Mesendoderm (in vitro differentiated cells): ENCODE results near the gene METTL21C.

Source experiments
- DNase-seq: peaks from one replicate; pipeline ENCODE4 v3.0.0; 2013
- H2AK5ac ChIP-seq: 2 replicates; pipeline ENCODE4 v1.6.1; 2013; ENCODE audit warnings: low read length, inconsistent platforms
- H2BK120ac ChIP-seq: 2 replicates; pipeline ENCODE4 v1.6.1; 2013; ENCODE audit warnings: low read depth, mild to moderate bottlenecking, low read length, moderate library complexity, mixed read lengths
- H2BK15ac ChIP-seq: replicated peaks from 2 replicates; pipeline ENCODE4 v1.6.1; 2013; ENCODE audit warnings: low read depth, mild to moderate bottlenecking, moderate library complexity
- H2BK5ac ChIP-seq: 2 replicates; pipeline ENCODE4 v1.6.1; 2013; ENCODE audit warnings: low read length, inconsistent platforms
- H3K18ac ChIP-seq: 2 replicates; pipeline ENCODE4 v1.6.1; 2013; ENCODE audit warnings: mild to moderate bottlenecking, low read length, mixed read lengths
- H3K23ac ChIP-seq: one replicate; pipeline ENCODE4 v1.6.1; 2013; ENCODE audit warnings: low read length
- H3K27ac ChIP-seq: 2 replicates; pipeline ENCODE4 v1.5.1; 2013; ENCODE audit warnings: low read depth, mild to moderate bottlenecking, inconsistent platforms, low read length, moderate library complexity
- H3K27me3 ChIP-seq: 2 replicates; pipeline ENCODE4 v1.6.1; 2013; ENCODE audit warnings: low read length, control low read depth, mild to moderate bottlenecking, inconsistent platforms; ENCODE audit not compliant: insufficient read depth, poor library complexity
- H3K36me3 ChIP-seq: 2 replicates; pipeline ENCODE4 v1.6.1; 2013; ENCODE audit warnings: low read length, inconsistent platforms; ENCODE audit not compliant: control insufficient read depth, insufficient read depth
- H3K4ac ChIP-seq: one replicate; pipeline ENCODE4 v1.6.1; 2013; ENCODE audit warnings: low read depth, mild to moderate bottlenecking, low read length, moderate library complexity
- H3K4me1 ChIP-seq: 2 replicates; pipeline ENCODE4 v1.6.1; 2013; ENCODE audit warnings: low read depth, low read length, inconsistent platforms; ENCODE audit not compliant: control insufficient read depth
- H3K4me2 ChIP-seq: 2 replicates; pipeline ENCODE4 v1.6.1; 2013; ENCODE audit warnings: low read length
- H3K4me3 ChIP-seq: 2 replicates; pipeline ENCODE4 v1.5.1; 2013; ENCODE audit warnings: mild to moderate bottlenecking, low read length
- H3K56ac ChIP-seq: one replicate; pipeline ENCODE4 v1.6.1; 2013; ENCODE audit warnings: low read length
- H3K79me1 ChIP-seq: 2 replicates; pipeline ENCODE4 v1.6.1; 2013; ENCODE audit warnings: low read length, inconsistent platforms
- H3K79me2 ChIP-seq: 2 replicates; pipeline ENCODE4 v1.6.1; 2013; ENCODE audit warnings: mild to moderate bottlenecking, low read length; ENCODE audit not compliant: control insufficient read depth, insufficient read depth
- H3K9ac ChIP-seq: 2 replicates; pipeline ENCODE4 v1.6.1; 2013; ENCODE audit warnings: low read length, inconsistent platforms
- H4K5ac ChIP-seq: one replicate; pipeline ENCODE4 v1.6.1; 2013; ENCODE audit warnings: low read length
- H4K8ac ChIP-seq: one replicate; pipeline ENCODE4 v1.6.1; 2013; ENCODE audit warnings: low read depth, mild to moderate bottlenecking, control low read depth, low read length, moderate library complexity
- WGBS: extraction: QIAGEN DNeasy Blood & Tissue Kit; methylation state at CpG from one replicate; pipeline ENCODE4 v1.1.7; 2013; ENCODE audit warnings: low lambda C conversion rate, missing lambda C conversion rate; ENCODE audit not compliant: insufficient coverage; ENCODE audit errors: extremely low coverage; 5-methylcytosine and 5-hydroxymethylcytosine counted together

METTL21C gene

GRCh38 chr13:102688306-102688973 is 6.4 kb downstream of the METTL21C start:
- H3K4me3 ChIP-seq: no peak overlapping the region
- no peaks in the 10 kb centered on the region for H3K79me2 ChIP-seq
- H4K5ac ChIP-seq: no peak overlapping the region
- DNase-seq: no peak
- H2BK5ac ChIP-seq: no peak overlapping the region
- no peaks in the 10 kb centered on the region for H3K27me3 ChIP-seq
- H3K4ac ChIP-seq: no peak overlapping the region
- peak overlapping the region; percentile 4 for H3K18ac ChIP-seq
- no peak overlapping the region for H3K23ac ChIP-seq
- no peaks in the 10 kb centered on the region for H3K79me1 ChIP-seq
- H3K4me1 ChIP-seq: peaks cover 4% of the 10 kb centered on the region
- no peak overlapping the region for H4K8ac ChIP-seq
- no peak overlapping the region for H3K9ac ChIP-seq
- H3K27ac ChIP-seq: no peak overlapping the region
- no peak overlapping the region for H2AK5ac ChIP-seq
- no CpG with 5 or more reads among the region's 13 CpGs for WGBS
- H3K36me3 ChIP-seq: no peaks in the 10 kb centered on the region
- no peak overlapping the region for H3K4me2 ChIP-seq
- H2BK120ac ChIP-seq: no peak overlapping the region
- H2BK15ac ChIP-seq: no peak overlapping the region
- H3K56ac ChIP-seq: peak overlapping the region; percentile 17

- no peak overlapping the region for H3K27ac ChIP-seq
- H2AK5ac ChIP-seq: no peak overlapping the region
Measured at GRCh38 chr13:102687520-102687919, 7.3 kb downstream of the METTL21C start.

GRCh38 chr13:102686024-102686423 is 8.8 kb downstream of the METTL21C start:
- Histone ChIP-seq H3K18ac (no peak overlapping the region), H3K27ac (no peak overlapping the region), H3K27me3 (no peaks in the 10 kb centered on the region), H3K4me3 (no peak overlapping the region), H2BK120ac (no peak overlapping the region), H3K4me2 (no peak overlapping the region), H2BK15ac (no peak overlapping the region), H4K8ac (no peak overlapping the region), H3K79me1 (no peaks in the 10 kb centered on the region), H3K36me3 (no peaks in the 10 kb centered on the region), H2AK5ac (no peak overlapping the region), H3K4ac (no peak overlapping the region), H3K79me2 (no peaks in the 10 kb centered on the region), H4K5ac (no peak overlapping the region), H3K23ac (no peak overlapping the region), H3K4me1 (peaks cover 2% of the 10 kb centered on the region), H3K9ac (no peak overlapping the region), H3K56ac (no peak overlapping the region), H2BK5ac (no peak overlapping the region)
- no peak for DNase-seq
- no CpG with 5 or more reads among the region's 3 CpGs for WGBS

More at GRCh38 chr13:102687520-102687919, 7.3 kb downstream of the METTL21C start:
- no peak overlapping the region for H2BK5ac ChIP-seq
- H3K23ac ChIP-seq: no peak overlapping the region
- no peaks in the 10 kb centered on the region for H3K79me2 ChIP-seq
- no peak overlapping the region for H3K18ac ChIP-seq
- no peak overlapping the region for H3K4ac ChIP-seq
- no peak overlapping the region for H3K9ac ChIP-seq
- no peak for DNase-seq
- H2BK15ac ChIP-seq: no peak overlapping the region
- H3K4me2 ChIP-seq: no peak overlapping the region
- H4K5ac ChIP-seq: no peak overlapping the region
- H3K56ac ChIP-seq: no peak overlapping the region
- H3K27me3 ChIP-seq: no peaks in the 10 kb centered on the region
- WGBS: no CpG with 5 or more reads among the region's 7 CpGs
- H4K8ac ChIP-seq: no peak overlapping the region
- no peak overlapping the region for H2BK120ac ChIP-seq
- peaks cover 4% of the 10 kb centered on the region for H3K4me1 ChIP-seq
- H3K4me3 ChIP-seq: no peak overlapping the region
- no peaks in the 10 kb centered on the region for H3K36me3 ChIP-seq
- no peaks in the 10 kb centered on the region for H3K79me1 ChIP-seq

- Histone ChIP-seq H3K27me3 (no peaks in the 10 kb centered on the region), H2AK5ac (no peak overlapping the region), H2BK120ac (no peak overlapping the region), H3K79me2 (no peaks in the 10 kb centered on the region), H3K56ac (no peak overlapping the region), H4K5ac (no peak overlapping the region), H2BK5ac (no peak overlapping the region), H3K4me3 (no peak overlapping the region), H3K4me2 (no peak overlapping the region), H3K4me1 (no peaks in the 10 kb centered on the region), H2BK15ac (no peak overlapping the region), H3K23ac (no peak overlapping the region), H3K36me3 (no peaks in the 10 kb centered on the region), H3K18ac (no peak overlapping the region), H3K9ac (no peak overlapping the region), H3K27ac (no peak overlapping the region), H3K4ac (no peak overlapping the region), H3K79me1 (no peaks in the 10 kb centered on the region), H4K8ac (no peak overlapping the region)
- no peak for DNase-seq
- WGBS: no CpG with 5 or more reads among the region's 2 CpGs
Measured at GRCh38 chr13:102683637-102684036, 11.2 kb downstream of the METTL21C start.

GRCh38 chr13:102682727-102683126 is 12.1 kb downstream of the METTL21C start:
- no peaks in the 10 kb centered on the region for H3K79me2 ChIP-seq
- no peak overlapping the region for H3K9ac ChIP-seq
- no peak overlapping the region for H3K4me3 ChIP-seq
- no peaks in the 10 kb centered on the region for H3K36me3 ChIP-seq
- H3K4me1 ChIP-seq: no peaks in the 10 kb centered on the region
- H3K56ac ChIP-seq: no peak overlapping the region
- no peaks in the 10 kb centered on the region for H3K27me3 ChIP-seq
- H3K18ac ChIP-seq: no peak overlapping the region
- no peak overlapping the region for H4K8ac ChIP-seq
- H3K23ac ChIP-seq: no peak overlapping the region
- no peak overlapping the region for H2BK15ac ChIP-seq
- no CpG with 5 or more reads among the region's 3 CpGs for WGBS
- no peak for DNase-seq
- H2BK120ac ChIP-seq: no peak overlapping the region
- H3K4ac ChIP-seq: no peak overlapping the region
- no peak overlapping the region for H2BK5ac ChIP-seq
- no peak overlapping the region for H4K5ac ChIP-seq
- H3K27ac ChIP-seq: no peak overlapping the region
- H3K79me1 ChIP-seq: no peaks in the 10 kb centered on the region
- no peak overlapping the region for H2AK5ac ChIP-seq
- H3K4me2 ChIP-seq: no peak overlapping the region

GRCh38 chr13:102682211-102682610 is 12.6 kb downstream of the METTL21C start:
- H3K4me2 ChIP-seq: no peak overlapping the region

More at GRCh38 chr13:102682211-102682610, 12.6 kb downstream of the METTL21C start:
- Histone ChIP-seq H3K18ac (no peak overlapping the region), H3K4me3 (no peak overlapping the region), H4K8ac (no peak overlapping the region), H3K79me1 (no peaks in the 10 kb centered on the region), H3K4me1 (no peaks in the 10 kb centered on the region), H3K23ac (no peak overlapping the region), H2BK5ac (no peak overlapping the region), H2BK120ac (no peak overlapping the region), H3K79me2 (no peaks in the 10 kb centered on the region), H3K36me3 (peaks cover 2% of the 10 kb centered on the region), H4K5ac (no peak overlapping the region), H3K4ac (no peak overlapping the region), H3K9ac (no peak overlapping the region), H3K27me3 (no peaks in the 10 kb centered on the region), H3K27ac (no peak overlapping the region), H2AK5ac (no peak overlapping the region), H3K56ac (no peak overlapping the region), H2BK15ac (no peak overlapping the region)
- DNase-seq: no peak
- no CpG with 5 or more reads among the region's 4 CpGs for WGBS
